ENCODE data around the gene LEMD2.

DNA sequence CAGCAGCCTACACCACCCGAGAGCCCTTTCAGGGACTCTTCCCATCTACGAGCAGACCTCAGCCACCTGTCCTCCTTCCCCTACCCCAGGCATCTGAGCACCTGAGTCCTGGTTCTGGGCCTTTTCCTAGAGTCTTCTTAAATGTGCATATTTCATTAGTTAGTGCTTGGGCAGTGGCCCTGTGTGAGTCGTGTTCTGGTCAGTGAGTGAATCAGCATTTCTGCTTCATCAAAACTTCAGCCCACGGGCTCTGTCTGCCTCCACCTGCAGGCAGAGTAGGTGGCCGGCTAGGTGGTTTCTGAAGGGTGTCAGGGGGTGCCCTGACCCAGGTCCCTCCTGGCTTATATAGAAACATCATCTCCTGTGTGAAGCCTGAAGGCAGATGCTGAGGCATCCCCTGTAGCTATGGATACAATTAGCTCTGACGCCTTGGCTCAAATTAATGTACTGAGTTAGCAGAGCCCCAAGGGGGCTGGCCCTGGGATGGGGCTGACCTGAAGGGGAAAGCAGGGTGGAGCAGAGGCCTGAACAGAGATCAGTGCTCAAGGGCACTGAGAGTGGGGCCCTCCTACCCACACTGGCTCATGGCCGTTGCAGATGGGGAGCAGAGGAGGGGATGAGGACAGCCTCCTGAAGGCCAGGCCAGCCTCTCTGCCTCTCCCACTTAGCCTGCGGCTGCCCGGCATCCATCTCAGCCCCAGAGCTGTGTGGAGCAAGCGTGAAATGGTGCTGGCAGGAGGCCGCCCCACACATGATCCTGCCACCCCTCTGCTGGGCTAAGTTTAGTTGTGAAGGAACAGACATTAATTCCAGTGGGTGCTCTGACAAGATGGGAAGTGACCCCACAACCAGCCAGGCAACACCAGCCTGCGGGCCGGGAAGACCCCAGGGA is 55.9 kb downstream of the LEMD2 start:
- TF ChIP-seq FOXJ3 (CRISPR knock-in tag; IDR thresholded peaks at IDR 0.05): no peak
- TF ChIP-seq CTCF (IDR thresholded peaks at IDR 0.05): no peak
- TF ChIP-seq NRF1 (IDR thresholded peaks at IDR 0.05; ENCODE audit: low read depth, low read length): no peak
- no peak for TF ChIP-seq TAF1 (IDR thresholded peaks at IDR 0.05; ENCODE audit: borderline replicate concordance, low read depth, low read length)
- TF ChIP-seq JUND (IDR thresholded peaks at IDR 0.05): no peak
- TF ChIP-seq POLR2AphosphoS5 (IDR thresholded peaks at IDR 0.05; ENCODE audit: low read depth, low read length): no peak
- no peak for TF ChIP-seq FOSL2 (IDR thresholded peaks at IDR 0.05; ENCODE audit: borderline replicate concordance, low read depth)
- TF ChIP-seq YY1 (IDR thresholded peaks at IDR 0.05; ENCODE audit: low read depth): no peak
- no peak for TF ChIP-seq GABPA (IDR thresholded peaks at IDR 0.05; ENCODE audit: low read depth)
- no peak for TF ChIP-seq EP300 (IDR thresholded peaks at IDR 0.05; ENCODE audit: borderline replicate concordance in 1 of 2, low read depth in 1 of 2, low read length in 1 of 2)
